ENCODE data around the gene COG3.

Gene COG3

DNA sequence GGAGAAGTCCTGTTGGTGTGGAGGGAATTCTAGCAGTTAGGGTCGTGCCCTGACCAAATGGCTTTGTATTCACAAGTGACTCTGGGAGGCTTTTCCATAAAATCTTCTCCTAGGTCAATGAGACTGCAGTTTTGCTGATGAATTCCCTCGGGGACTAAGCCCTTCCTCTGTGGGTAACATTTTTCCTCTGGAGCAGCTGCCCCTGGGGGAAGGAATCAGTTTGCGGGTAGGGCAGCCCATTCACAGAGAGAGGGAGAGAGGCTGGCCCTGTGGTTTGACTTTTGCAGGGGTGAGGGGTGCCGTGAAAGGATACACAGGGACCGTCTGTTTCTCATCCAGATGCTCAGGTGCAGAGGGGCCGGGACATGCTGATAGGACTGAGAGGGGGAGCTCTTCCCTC lies 83.5 kb downstream of the COG3 start:
- DNase-seq = no peak

GRCh38 chr13:45554604-45555109 lies 89.9 kb downstream of the COG3 start:
- DNase-seq = no peak

DNA sequence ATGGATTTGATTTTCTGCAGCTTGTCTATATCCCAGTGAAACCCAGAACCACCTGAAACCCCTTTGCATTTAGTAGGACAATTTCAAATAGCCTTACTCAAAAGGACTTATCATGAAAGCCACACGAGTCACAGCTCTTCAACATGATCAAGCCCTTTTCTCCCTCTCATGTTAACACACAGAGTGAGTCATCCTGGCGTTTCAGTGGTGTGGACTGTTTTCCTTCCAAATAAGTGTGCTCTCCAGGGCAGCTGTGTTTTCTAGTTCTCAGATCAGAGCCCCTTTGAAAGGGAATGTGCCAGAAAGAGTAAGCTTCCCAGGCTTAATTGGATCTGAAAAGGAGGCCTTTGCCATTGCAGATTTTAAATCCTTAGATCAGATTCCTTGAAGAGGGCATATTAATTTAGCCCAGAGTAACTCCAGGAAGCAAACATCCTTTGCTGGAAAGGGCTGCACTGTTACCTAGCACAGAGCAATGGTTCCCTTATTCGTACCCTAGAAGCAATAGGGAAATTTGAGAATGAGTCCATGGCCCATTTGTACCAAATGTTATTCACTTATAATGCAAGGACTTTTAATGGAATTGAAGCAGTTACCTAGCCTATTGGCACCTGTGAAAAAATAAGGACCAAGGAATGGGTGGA lies 99.5 kb downstream of the COG3 start:
- DNase-seq = no peak

DNA sequence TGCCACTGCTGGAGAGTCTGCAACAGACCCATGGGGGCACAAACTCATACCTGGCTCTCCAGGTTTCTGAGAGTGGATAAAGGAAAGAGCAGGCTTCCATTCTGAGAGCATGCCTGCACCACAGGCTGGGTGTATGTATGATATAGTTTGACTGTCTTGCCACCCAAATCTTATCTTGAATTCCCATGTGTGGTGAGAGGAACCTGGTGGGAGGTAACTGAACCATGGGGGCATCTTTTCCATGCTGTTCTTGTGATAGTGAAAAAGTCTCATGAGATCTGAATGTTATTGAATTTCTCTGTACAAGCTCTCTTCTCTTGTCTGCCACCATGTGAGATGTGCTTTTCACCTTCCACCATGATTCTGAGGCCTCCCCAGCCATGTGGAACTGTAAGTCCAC lies 100.6 kb downstream of the COG3 start:
- DNase-seq = no peak

DNA sequence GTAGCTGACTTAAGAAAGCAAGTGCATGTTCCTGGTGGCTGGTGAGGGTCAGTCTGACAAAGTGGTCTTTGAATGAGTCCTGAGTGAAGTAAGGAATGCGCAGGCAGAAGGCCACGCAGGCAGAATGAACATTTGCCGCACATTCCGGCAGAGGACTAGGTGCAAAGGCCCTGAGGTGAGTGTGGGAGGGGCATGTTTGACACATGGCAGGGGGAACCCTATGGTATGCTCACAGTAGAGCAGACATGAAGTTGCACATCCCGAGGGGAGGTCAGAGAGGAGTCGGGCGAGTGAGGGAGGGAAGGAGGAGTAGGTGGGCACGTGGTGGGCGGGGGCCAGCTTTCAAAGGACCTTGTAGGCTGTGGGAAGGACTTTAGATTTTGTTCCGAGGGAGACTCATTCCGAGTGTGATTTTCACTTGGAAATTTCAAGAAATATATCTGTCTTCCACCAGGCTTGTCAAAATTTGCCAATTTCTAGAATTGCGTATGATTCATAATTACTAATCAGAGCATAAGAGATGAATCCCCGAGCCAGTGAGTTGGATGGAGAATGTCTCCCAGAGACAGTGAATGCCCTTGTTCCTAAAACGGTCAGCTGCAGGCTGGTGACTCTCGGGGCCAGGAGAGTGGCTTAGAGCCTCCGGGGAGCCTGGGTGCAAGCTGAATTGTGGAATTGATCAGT lies 110.5 kb downstream of the COG3 start:
- DNase-seq = no peak

- peak; percentile 8 for DNase-seq
Observed at GRCh38 chr13:45575830-45576180, 111.1 kb downstream of the COG3 start.

DNA sequence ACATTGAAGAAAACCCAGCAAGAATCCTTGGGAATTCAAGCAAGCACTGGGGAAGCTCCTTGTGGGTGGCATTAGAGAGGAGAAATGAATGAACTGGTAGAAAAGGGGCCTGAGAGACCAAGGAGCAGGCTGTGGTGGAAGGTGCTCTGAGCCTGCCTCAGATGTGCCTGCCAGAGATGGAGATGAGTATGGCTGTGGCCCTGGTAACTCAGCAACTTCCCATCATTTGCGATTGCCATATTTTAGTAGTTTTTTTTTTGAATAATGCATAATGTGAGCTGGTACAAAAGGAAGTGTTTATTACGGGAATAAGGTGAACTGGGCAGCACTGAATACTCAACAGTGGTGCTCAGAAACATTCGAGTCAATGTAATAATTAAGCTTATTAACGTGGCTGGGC lies 111.7 kb downstream of the COG3 start:
- DNase-seq = no peak

- DNase-seq = no peak
Observed at GRCh38 chr13:45582408-45583076, 117.8 kb downstream of the COG3 start.

GRCh38 chr13:45584816-45585215 lies 120.1 kb downstream of the COG3 start:
- DNase-seq = no peak
